Uterus (tissue), 2 donors: ENCODE measurements around the gene ARHGAP18.

Source experiments
- POLR2A ChIP-seq, 2 donors: fragments of 450-650 bp; IDR thresholded peaks; one replicate each; pipeline ENCODE4 v1.6.1; 2016; ENCODE audit warnings: antibody characterized with exemption in 2 of 2, mild to moderate bottlenecking in 1 of 2, moderate library complexity in 1 of 2
- TF ChIP-seq, protein P1 (sequence below), 4 experiments: fragments of 200-600 bp in 2 of 4; fragments of 450-650 bp in 2 of 4; sonication (generic) in 2 of 4; IDR thresholded peaks; one replicate each; pipeline ENCODE4 v1.5.1; 2016 to 2019; ENCODE audit warnings: antibody characterized with exemption in 4 of 4, mild to moderate bottlenecking in 2 of 4, moderate library complexity in 1 of 4

GRCh38 chr6:129619579-129620233 lies 90.3 kb downstream of the ARHGAP18 start:
- TF ChIP-seq, protein P1, sequence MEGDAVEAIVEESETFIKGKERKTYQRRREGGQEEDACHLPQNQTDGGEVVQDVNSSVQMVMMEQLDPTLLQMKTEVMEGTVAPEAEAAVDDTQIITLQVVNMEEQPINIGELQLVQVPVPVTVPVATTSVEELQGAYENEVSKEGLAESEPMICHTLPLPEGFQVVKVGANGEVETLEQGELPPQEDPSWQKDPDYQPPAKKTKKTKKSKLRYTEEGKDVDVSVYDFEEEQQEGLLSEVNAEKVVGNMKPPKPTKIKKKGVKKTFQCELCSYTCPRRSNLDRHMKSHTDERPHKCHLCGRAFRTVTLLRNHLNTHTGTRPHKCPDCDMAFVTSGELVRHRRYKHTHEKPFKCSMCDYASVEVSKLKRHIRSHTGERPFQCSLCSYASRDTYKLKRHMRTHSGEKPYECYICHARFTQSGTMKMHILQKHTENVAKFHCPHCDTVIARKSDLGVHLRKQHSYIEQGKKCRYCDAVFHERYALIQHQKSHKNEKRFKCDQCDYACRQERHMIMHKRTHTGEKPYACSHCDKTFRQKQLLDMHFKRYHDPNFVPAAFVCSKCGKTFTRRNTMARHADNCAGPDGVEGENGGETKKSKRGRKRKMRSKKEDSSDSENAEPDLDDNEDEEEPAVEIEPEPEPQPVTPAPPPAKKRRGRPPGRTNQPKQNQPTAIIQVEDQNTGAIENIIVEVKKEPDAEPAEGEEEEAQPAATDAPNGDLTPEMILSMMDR (IDR thresholded peaks at IDR 0.05): no peak
- TF ChIP-seq POLR2A (IDR thresholded peaks at IDR 0.05): no peak
